AG09319 (cell line): ENCODE results near the gene TMPRSS11F.
"Not testable (repeated sequence)": the region's sequence is repeated elsewhere in the genome, so short reads cannot be mapped to it uniquely, and the experiment has no call there.

Experiments used
- DNase-seq: peaks from one replicate; pipeline ENCODE4 v3.0.0-alpha.2; 2010; ENCODE audit warnings: low read depth; ENCODE audit errors: extremely low read depth
- TF ChIP-seq, protein P1 (sequence below): IDR thresholded peaks from 2 replicates; pipeline ENCODE4 v1.5.1; 2011; ENCODE audit warnings: low read depth, mild to moderate bottlenecking, inconsistent platforms, low read length, moderate library complexity

The TMPRSS11F gene

DNA sequence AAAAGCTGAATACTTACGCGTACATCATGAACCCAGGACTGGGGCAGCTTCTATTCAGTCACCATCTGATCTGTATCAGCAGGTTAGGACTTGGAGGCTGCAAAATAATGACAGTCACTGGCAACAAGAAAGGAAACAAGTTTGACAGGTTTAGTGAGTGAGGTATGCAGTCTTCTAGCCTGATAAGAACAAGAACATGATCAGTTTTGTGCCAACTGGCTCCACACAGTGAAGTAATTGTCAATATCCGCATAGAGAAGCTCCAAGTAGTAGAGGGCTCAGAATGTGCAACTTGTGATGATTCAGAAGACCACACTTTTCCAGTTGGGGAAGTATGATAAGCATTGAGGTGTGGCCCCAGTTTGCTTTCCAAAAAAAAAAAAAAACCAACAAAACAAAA is at the start of gene TMPRSS11F:
TSS of gene TMPRSS11F (minus strand) at position 77 of the 400 bp plus-strand sequence. CDS start at position 28, 49 bp downstream.
- DNase-seq, result no peak
- TF ChIP-seq, protein P1, sequence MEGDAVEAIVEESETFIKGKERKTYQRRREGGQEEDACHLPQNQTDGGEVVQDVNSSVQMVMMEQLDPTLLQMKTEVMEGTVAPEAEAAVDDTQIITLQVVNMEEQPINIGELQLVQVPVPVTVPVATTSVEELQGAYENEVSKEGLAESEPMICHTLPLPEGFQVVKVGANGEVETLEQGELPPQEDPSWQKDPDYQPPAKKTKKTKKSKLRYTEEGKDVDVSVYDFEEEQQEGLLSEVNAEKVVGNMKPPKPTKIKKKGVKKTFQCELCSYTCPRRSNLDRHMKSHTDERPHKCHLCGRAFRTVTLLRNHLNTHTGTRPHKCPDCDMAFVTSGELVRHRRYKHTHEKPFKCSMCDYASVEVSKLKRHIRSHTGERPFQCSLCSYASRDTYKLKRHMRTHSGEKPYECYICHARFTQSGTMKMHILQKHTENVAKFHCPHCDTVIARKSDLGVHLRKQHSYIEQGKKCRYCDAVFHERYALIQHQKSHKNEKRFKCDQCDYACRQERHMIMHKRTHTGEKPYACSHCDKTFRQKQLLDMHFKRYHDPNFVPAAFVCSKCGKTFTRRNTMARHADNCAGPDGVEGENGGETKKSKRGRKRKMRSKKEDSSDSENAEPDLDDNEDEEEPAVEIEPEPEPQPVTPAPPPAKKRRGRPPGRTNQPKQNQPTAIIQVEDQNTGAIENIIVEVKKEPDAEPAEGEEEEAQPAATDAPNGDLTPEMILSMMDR, result no peak

DNA sequence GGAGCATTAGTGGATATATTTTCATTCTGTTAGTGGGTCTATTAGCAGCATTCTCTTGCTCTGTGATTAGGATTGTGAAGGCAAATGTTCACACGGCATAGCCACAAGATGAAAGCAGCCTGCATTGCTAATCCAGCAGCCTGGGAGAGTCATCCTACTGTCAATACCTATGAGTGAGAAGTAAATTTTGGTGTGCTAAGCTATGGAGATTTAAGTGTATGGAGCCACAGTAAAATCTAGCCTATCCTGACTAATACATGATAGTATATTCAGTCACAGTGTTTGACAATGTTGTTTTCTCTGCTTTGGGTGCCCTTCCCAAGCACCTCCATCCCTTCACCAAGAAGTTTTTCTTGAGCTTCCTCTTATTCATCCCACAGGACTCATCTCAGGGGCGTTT is 47.2 kb upstream of the TMPRSS11F start:
- TF ChIP-seq, protein P1, result no peak
- no peak for DNase-seq

DNA sequence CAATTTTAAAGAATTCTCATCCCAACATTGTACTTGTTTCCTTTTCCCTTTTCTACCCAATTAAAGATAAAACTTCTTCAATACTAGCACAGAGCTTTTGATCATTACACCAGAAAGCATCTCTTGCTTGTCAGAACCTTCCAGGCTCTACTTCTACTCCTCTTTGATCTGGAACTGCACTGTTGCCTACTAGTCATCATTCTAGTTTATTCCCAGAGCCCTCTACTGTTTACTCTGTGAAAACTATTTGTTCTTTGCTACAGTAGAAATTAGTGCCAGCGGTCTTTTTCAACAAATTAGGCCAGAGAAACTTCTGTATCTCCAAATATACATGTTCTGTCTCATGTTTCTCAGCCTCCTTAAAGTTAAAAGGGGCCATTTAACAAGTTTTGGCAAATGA is 46.8 kb upstream of the TMPRSS11F start:
- no peak for DNase-seq

DNA sequence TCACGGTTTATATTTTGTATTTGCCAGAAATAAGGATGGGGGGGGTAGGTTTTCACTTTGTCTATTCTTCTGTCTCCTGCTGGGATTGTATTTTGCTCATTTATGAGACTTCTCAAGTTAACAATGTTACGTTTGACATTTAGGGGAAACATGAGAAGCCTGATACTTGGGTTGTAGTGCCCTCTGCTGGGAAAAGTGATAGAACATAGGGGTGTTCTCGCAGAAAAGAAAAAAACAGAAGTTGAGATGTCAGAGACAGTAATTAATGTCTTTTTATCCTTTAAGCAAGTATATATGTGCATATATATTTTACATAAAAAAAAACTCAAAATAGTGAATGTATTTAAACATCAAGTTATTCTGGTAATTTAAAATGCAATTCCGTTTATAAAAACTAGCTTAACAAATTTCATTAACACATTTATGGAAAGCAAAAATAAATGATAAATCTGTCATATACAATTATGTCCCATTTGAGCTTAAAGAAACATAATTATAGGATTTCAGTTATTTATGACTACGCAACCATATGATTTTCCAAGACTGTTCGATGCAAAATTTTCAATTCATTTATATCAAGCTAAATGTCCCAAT is 46.0 kb upstream of the TMPRSS11F start:
- TF ChIP-seq, protein P1, result peak; percentile 73
- peak; percentile 12 for DNase-seq

More for the DNA sequence above, 46.8 kb upstream of the TMPRSS11F start:
- TF ChIP-seq, protein P1, result no peak

DNA sequence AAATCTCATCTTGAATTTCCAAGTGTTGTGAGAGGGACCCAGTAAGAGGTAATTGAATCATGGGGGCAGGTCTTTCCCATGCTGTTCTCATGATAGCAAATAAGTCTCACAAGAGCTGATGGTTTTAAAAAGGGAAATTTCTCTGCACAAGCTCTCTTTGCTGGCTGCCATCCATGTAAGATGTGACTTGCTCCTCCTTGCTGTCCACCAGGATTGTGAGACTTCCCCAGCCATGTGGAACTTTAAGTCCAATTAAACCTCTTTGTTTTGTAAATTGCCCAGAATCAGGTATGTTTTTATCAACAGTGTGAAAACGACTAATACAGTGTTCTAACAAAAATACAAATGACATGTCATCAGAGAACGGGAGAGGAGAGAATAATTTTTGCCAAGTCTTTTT is 44.7 kb upstream of the TMPRSS11F start:
- DNase-seq, result not testable (repeated sequence)

DNA sequence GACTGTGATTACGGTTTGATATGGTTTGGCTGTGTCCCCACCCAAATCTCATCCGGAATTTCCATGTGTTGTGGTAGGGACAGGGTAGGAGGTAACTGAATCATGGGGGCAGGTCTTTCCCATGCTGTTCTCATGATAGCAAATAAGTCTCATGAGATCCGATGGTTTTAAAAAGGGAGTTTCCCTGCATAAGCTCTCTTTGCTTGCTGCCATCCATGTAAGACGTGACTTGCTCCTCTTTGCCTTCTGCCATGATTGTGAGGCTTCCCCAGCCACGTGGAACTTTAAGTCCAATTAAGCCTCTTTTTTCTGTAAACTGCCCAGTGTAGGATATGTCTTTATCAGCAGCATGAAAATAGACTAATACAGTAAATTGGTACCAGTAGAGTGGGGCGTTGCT is 42.5 kb upstream of the TMPRSS11F start:
- not testable (repeated sequence) for DNase-seq

DNA sequence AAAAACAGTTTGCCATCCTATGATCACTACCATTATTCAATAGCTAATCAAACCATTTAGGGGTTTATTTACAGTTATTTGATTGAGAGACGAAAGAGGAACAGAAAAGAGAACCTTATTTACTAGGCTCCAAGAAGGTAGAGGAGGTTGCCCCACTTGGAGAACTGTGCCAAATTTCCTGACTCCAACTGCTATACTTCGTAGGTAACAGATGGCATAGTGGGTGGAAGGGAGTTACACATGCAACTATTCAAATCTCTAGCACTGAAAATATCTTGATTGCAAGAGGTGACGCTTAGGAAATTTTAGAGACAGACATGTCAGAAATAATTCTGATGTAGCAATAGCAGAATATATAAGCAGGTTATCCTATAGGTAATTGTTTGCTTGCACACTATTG is 38.0 kb upstream of the TMPRSS11F start:
- no peak for DNase-seq
- TF ChIP-seq, protein P1, result no peak

DNA sequence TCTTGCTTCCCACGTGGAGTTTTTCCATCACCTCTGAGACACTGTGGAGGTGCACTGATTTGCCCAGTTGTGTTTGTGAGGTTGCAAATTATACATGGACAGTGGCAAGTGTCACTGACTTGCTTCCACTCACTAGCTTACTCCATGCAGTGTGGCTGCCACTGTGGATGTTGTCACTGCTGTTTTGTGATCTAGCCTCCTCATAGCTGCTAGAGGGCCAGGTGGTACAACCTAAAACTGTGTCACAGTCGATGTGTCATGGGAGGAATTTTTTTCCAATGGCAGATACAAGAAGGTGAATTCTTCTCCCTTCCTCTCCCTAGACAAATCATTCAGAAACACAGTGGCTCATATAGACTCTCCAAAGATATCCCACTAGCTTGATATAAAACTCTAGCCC is 37.5 kb upstream of the TMPRSS11F start:
- TF ChIP-seq, protein P1, result no peak

More for the DNA sequence above, 37.5 kb upstream of the TMPRSS11F start:
- DNase-seq, result no peak
